CD1c-positive myeloid dendritic cell (primary cell): ENCODE data around the gene NIN.

Experiments used
- DNase-seq: peaks from one replicate; pipeline ENCODE4 v3.0.0-alpha.2; 2016; ENCODE audit errors: extremely low spot score

The NIN gene

GRCh38 chr14:50830932-50831725 is at the start of gene NIN:
Gene NIN (minus strand): TSS chr14:50831162. CDS start chr14:50822056, 9,106 bp downstream.
- peak; percentile 90 for DNase-seq

- no peak for DNase-seq
Observed at GRCh38 chr14:50875359-50876070, 44.6 kb upstream of the NIN start.

- peak; percentile 19 for DNase-seq
Observed at GRCh38 chr14:50874757-50875156, 43.8 kb upstream of the NIN start.

GRCh38 chr14:50871914-50872732 is 41.2 kb upstream of the NIN start, which contains the start of gene ABHD12B:
Gene ABHD12B (plus strand): TSS chr14:50872053. CDS start chr14:50872175, 122 bp downstream.
- DNase-seq, result peak; percentile 29

GRCh38 chr14:50871228-50871627 is 40.3 kb upstream of the NIN start:
- peak; percentile 29 for DNase-seq

GRCh38 chr14:50865391-50866076 is 34.6 kb upstream of the NIN start:
- peak; percentile 20 for DNase-seq

- no peak for DNase-seq
Observed at GRCh38 chr14:50864946-50865345, 34.0 kb upstream of the NIN start.

GRCh38 chr14:50864237-50864636 is 33.3 kb upstream of the NIN start:
- DNase-seq, result no peak

- no peak for DNase-seq
Observed at GRCh38 chr14:50862036-50862570, 31.1 kb upstream of the NIN start.

GRCh38 chr14:50860478-50861086 is 29.6 kb upstream of the NIN start:
- DNase-seq, result peak; percentile 89

- DNase-seq, result no peak
Observed at GRCh38 chr14:50859296-50859624, 28.3 kb upstream of the NIN start.

- DNase-seq, result no peak
Observed at GRCh38 chr14:50856660-50857059, 25.7 kb upstream of the NIN start.

GRCh38 chr14:50855558-50855957 is 24.6 kb upstream of the NIN start:
- no peak for DNase-seq

GRCh38 chr14:50854521-50854920 is 23.6 kb upstream of the NIN start:
- DNase-seq, result peak; percentile 21

GRCh38 chr14:50853891-50854290 is 22.9 kb upstream of the NIN start:
- DNase-seq, result no peak

GRCh38 chr14:50846226-50846880 is 15.4 kb upstream of the NIN start:
- no peak for DNase-seq

- DNase-seq, result no peak
Observed at GRCh38 chr14:50845166-50845565, 14.2 kb upstream of the NIN start.

- DNase-seq, result no peak
Observed at GRCh38 chr14:50844391-50844790, 13.4 kb upstream of the NIN start.

GRCh38 chr14:50839691-50840090 is 8.7 kb upstream of the NIN start:
- no peak for DNase-seq

GRCh38 chr14:50839048-50839447 is 8.1 kb upstream of the NIN start:
- DNase-seq, result no peak
